GM12878 (cell line): Measurements from ENCODE around the gene MAD2L2. TPM values are rescaled to one million over a fixed set of nuclear protein-coding genes. Genes with fewer than 3 reads are reported as not detected.

Experiments
- ATAC-seq: fragments of 200-7000 bp; cut with Tn5 transposase; 3 replicates; pipeline ENCODE4 v1.9.1; 2020; ENCODE audit warnings: mild to moderate bottlenecking, moderate library complexity
- BruUV-seq: library from RNA; stranded (reverse); fragments of 400-500 nt; replicated peaks from 2 replicates; lab custom pipeline; 2021; lab: Mats Ljungman, UMichigan
- CTCF ChIA-PET: fragments of 300-600 bp; sonication (Branson Sonifier 250); formaldehyde crosslinking; extraction: SDS; loops from one replicate; lab custom pipeline; 2021; ENCODE audit warnings: inconsistent platforms; lab: Yijun Ruan, JAX
- POLR2A ChIA-PET: fragments of 350-600 bp; formaldehyde crosslinking; extraction: SDS; loops from one replicate; lab custom pipeline; 2021; ENCODE audit warnings: inconsistent platforms; lab: Charles Lee
- RAD21 ChIA-PET: fragments of 300-600 bp; sonication (Branson Sonifier 250); formaldehyde crosslinking; loops from one replicate; lab custom pipeline; 2023; ENCODE audit warnings: antibody characterized with exemption; ENCODE audit not compliant: unreplicated experiment; lab: Charles Lee
- SMC1A ChIA-PET: fragments of 300-600 bp; sonication (Branson Sonifier 250); formaldehyde crosslinking; loops from one replicate; lab custom pipeline; 2023; ENCODE audit not compliant: unreplicated experiment, uncharacterized antibody; lab: Charles Lee
- DNase-seq: peaks from one replicate; pipeline ENCODE4 v3.0.0-alpha.2; 2011; ENCODE audit warnings: low read depth, low spot score
- FAIRE-seq: peaks from 3 replicates; lab custom pipeline; 2011; peaks lifted over from hg19 to GRCh38; lab: Jason Lieb, UNC
- H2AFZ ChIP-seq: 2 replicates; pipeline ENCODE4 v1.6.0; 2011; ENCODE audit warnings: low read depth, low read length, control low read depth; ENCODE audit not compliant: control insufficient read depth
- H3K27ac ChIP-seq: 2 replicates; pipeline ENCODE4 v1.5.1; 2011; ENCODE audit warnings: control low read depth; ENCODE audit not compliant: control insufficient read depth, insufficient read depth
- H3K27me3 ChIP-seq, 2 experiments: replicated peaks in 1 of 2; 2 replicates each; pipeline versions ENCODE4 v1.6.0 to v1.6.1; 2011; ENCODE audit warnings: low read length in 1 of 2; ENCODE audit not compliant: control insufficient read depth in 2 of 2, insufficient read depth in 2 of 2
- H3K36me3 ChIP-seq, 2 experiments: 2 replicates each; pipeline ENCODE4 v1.5.1; 2011; ENCODE audit warnings: low read length in 1 of 2; ENCODE audit not compliant: control insufficient read depth in 2 of 2, insufficient read depth in 2 of 2
- H3K4me1 ChIP-seq: 2 replicates; pipeline ENCODE4 v1.6.1; 2011; ENCODE audit warnings: mild to moderate bottlenecking, low read length, moderate library complexity, mixed read lengths; ENCODE audit not compliant: control insufficient read depth, insufficient read depth
- H3K4me2 ChIP-seq: 2 replicates; pipeline ENCODE4 v1.6.0; 2011; ENCODE audit warnings: control low read depth; ENCODE audit not compliant: control insufficient read depth, insufficient read depth
- H3K4me3 ChIP-seq: fragments of 200-600 bp; sonication (generic); 2 replicates; pipeline ENCODE4 v1.5.1; 2016
- H3K79me2 ChIP-seq: 2 replicates; pipeline ENCODE4 v1.6.0; 2011; ENCODE audit warnings: low read length; ENCODE audit not compliant: control insufficient read depth, insufficient read depth
- H3K9ac ChIP-seq: 2 replicates; pipeline ENCODE4 v1.8.0; 2011; ENCODE audit warnings: low read length, control low read depth, mixed read lengths; ENCODE audit not compliant: control insufficient read depth, insufficient read depth
- H3K9me3 ChIP-seq: replicated peaks from 3 replicates; pipeline ENCODE4 v1.5.1; 2011; ENCODE audit warnings: mild to moderate bottlenecking, low read length; ENCODE audit not compliant: control insufficient read depth, insufficient read depth
- H4K20me1 ChIP-seq: 2 replicates; pipeline ENCODE4 v1.6.0; 2011; ENCODE audit not compliant: control insufficient read depth, insufficient read depth
- BHLHE40 ChIP-seq, 2 experiments: fragments of 450-650 bp in 1 of 2; IDR thresholded peaks; 2 replicates each; pipeline ENCODE4 v1.6.1; 2011 to 2017; ENCODE audit warnings: low read depth in 2 of 2, borderline replicate concordance in 1 of 2, improper control_type of control experiment in 1 of 2, low read length in 1 of 2, mild to moderate bottlenecking in 1 of 2
- BRCA1 ChIP-seq: IDR thresholded peaks from 2 replicates; pipeline ENCODE4 v1.6.1; 2011; ENCODE audit warnings: low read depth, low read length, improper control_type of control experiment
- DPF2 ChIP-seq: fragments of 450-650 bp; IDR thresholded peaks from 2 replicates; pipeline ENCODE4 v1.6.1; 2017; ENCODE audit warnings: mild to moderate bottlenecking
- EGR1 ChIP-seq, 2 experiments: IDR thresholded peaks; 1 replicate in 1 of 2; 2 replicates in 1 of 2; pipeline ENCODE4 v1.6.1; 2011 to 2012; ENCODE audit warnings: low read depth in 2 of 2, low read length in 2 of 2, borderline replicate concordance in 1 of 2, mild to moderate bottlenecking in 1 of 2, moderate library complexity in 1 of 2
- ESRRA ChIP-seq: IDR thresholded peaks from 2 replicates; pipeline ENCODE4 v1.6.1; 2012; ENCODE audit warnings: mild to moderate bottlenecking, low read length, improper control_type of control experiment
- IRF4 ChIP-seq: IDR thresholded peaks from 2 replicates; pipeline ENCODE4 v1.6.1; 2011; ENCODE audit warnings: low read depth, low read length
- LARP7 ChIP-seq: fragments of 450-650 bp; IDR thresholded peaks from 2 replicates; pipeline ENCODE4 v1.6.1; 2017; ENCODE audit warnings: mild to moderate bottlenecking
- MEF2B ChIP-seq: fragments of 450-650 bp; IDR thresholded peaks from 2 replicates; pipeline ENCODE4 v1.6.1; 2018; ENCODE audit warnings: mild to moderate bottlenecking, moderate library complexity; ENCODE audit not compliant: partially characterized antibody, poor library complexity, severe bottlenecking
- NFXL1 ChIP-seq: fragments of 450-650 bp; IDR thresholded peaks from 2 replicates; pipeline ENCODE4 v1.6.1; 2017; ENCODE audit warnings: antibody characterized with exemption, mild to moderate bottlenecking, borderline replicate concordance
- NR2C1 ChIP-seq: fragments of 450-650 bp; IDR thresholded peaks from 2 replicates; pipeline ENCODE4 v1.6.1; 2017; ENCODE audit warnings: antibody characterized with exemption, mild to moderate bottlenecking, moderate library complexity
- POLR2A ChIP-seq: IDR thresholded peaks from 2 replicates; pipeline ENCODE4 v1.6.1; 2011; ENCODE audit warnings: low read depth, mild to moderate bottlenecking, low read length
- TCF12 ChIP-seq: IDR thresholded peaks from 2 replicates; pipeline ENCODE4 v1.6.1; 2011; ENCODE audit warnings: low read depth, mild to moderate bottlenecking, low read length
- YY1 ChIP-seq: IDR thresholded peaks from 2 replicates; pipeline ENCODE4 v1.6.1; 2011; ENCODE audit warnings: low read depth, mild to moderate bottlenecking, low read length
- ZBED1 ChIP-seq: IDR thresholded peaks from 2 replicates; pipeline ENCODE4 v1.6.1; 2016; ENCODE audit warnings: borderline replicate concordance
- WGBS: methylation state at CpG from one replicate; pipeline ENCODE4 v1.1.6; 2016; ENCODE audit warnings: low lambda C conversion rate; ENCODE audit not compliant: insufficient replicate concordance, insufficient coverage; ENCODE audit errors: missing lambda C conversion rate; 5-methylcytosine and 5-hydroxymethylcytosine counted together
- in situ Hi-C: fragments of 300-500 bp; cut with MboI; formaldehyde crosslinking; loops from 9 replicates; pipeline ENCODE4 v1.14.3; 2018; ENCODE audit warnings: mixed read lengths
- intact Hi-C: fragments of 100-400 bp; cut with micrococcal nuclease; formaldehyde crosslinking; loops from one replicate; pipeline ENCODE4 v1.14.2; 2022; ENCODE audit not compliant: unreplicated experiment
- polyA plus RNA-seq, 11 experiments: library from polyadenylated mRNA; depleted of rRNA in 4 of 11; unstranded in 6 of 11; stranded (reverse) in 5 of 11; fragments of >200 nt; fragmentation: Nextera tagmentation in 4 of 11; fragmentation: Illumina TruSeq in 1 of 11; extraction: Ambion mirVana in 4 of 11; extraction: Trizol in 1 of 11; gene quantifications; 1 replicate in 1 of 11; 2 replicates in 10 of 11; pipeline versions ENCODE4 v1.2.1 to v1.2.3, GENCODE V29; 2011 to 2016; ENCODE audit warnings: inconsistent platforms in 2 of 11, missing spikeins in 2 of 11, low read depth in 1 of 11
- total RNA-seq, 4 experiments: library from RNA; depleted of rRNA in 3 of 4; stranded (reverse); fragments of >200 nt in 3 of 4; fragmentation: Illumina TruSeq in 1 of 4; extraction: Trizol in 1 of 4; gene quantifications; 2 replicates each; pipeline versions ENCODE4 v1.2.1 to v1.2.3, GENCODE V29; 2013 to 2021
- TF ChIP-seq, protein P1 (sequence below): fragments of 150-350 bp; IDR thresholded peaks from 2 replicates; pipeline ENCODE4 v1.6.1; 2014; ENCODE audit warnings: mild to moderate bottlenecking, low read depth, low read length
- TF ChIP-seq, protein P2 (sequence below): IDR thresholded peaks from 2 replicates; pipeline ENCODE4 v1.6.1; 2011; ENCODE audit warnings: mild to moderate bottlenecking, low read depth, low read length, moderate library complexity; ENCODE audit not compliant: insufficient replicate concordance
- TF ChIP-seq, protein P3 (sequence below): fragments of 450-650 bp; IDR thresholded peaks from 2 replicates; pipeline ENCODE4 v1.6.1; 2017; ENCODE audit warnings: low read depth, mild to moderate bottlenecking, moderate library complexity

MAD2L2 gene
- total and polyA plus RNA-seq, 10 of the 15 experiments (the other 5 are each of a cell fraction or from before 2014, with no cell fraction given) = 3.5 to 95.0 (median 53.2) TPM

DNA sequence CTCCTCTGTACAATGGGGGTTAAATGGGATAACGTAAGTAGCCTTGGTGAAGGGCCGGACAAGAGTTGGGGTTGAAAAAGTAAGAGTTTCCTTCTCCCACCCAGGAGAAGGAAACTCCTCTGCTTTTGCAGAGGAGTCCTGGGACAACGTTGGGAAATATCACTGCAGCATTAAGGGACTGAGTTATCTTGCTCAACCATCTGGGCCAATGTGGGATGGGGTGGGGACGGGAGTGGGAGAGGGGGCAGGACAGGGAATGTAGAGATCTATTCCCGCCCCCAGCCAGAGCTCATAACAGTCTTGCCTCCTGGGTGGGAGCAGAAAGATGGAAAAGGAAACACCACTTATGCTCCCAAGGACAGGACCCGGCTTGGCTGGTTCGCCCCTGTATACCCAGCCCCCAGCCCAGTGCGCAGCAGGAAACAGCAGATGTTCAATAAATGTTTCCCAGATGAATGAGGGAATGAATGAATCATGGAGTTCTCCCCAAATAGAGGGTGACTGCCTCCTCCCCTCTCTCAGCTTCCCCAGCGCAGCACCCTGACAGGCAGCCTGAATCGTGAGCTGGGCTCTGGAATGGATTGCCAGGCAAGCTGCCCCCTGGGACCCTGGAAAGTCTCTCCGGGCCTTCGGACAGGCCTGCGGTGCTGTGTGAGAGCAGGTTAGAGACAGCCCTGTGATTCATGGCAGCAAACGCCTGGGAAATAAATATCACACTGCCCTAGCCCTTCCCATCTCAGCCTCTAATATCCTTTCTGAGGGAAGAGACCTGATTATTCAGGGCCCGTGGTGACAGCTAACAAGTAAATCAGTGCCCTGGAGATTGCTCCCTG, 51.5 kb downstream of the MAD2L2 start:
- 30% methylated on average over 15 of the region's 15 CpGs for WGBS
- SMC1A ChIA-PET = no interaction called here
- no peaks in the 10 kb centered on the region for H3K36me3 ChIP-seq
- CTCF ChIA-PET = interaction anchor here (2.2 kb wide), 1 partner anchor 13 kb away, joined by 6 read pairs; no protein-coding TSS in a partner anchor
- no peak overlapping the region for H3K4me3 ChIP-seq
- H4K20me1 ChIP-seq = no peaks in the 10 kb centered on the region
- H3K4me1 ChIP-seq = no peaks in the 10 kb centered on the region
- RAD21 ChIA-PET = no interaction called here
- no peaks in the 10 kb centered on the region for H3K79me2 ChIP-seq
- DNase-seq = no peak
- H2AFZ ChIP-seq = no peak overlapping the region
- intact Hi-C loops = no loop called here
- H3K9ac ChIP-seq = no peak overlapping the region
- peaks cover 0 to 4% of the 10 kb centered on the region in 2 experiments; a peak in 2 of 4 replicates for H3K27me3 ChIP-seq
- no peak for TF ChIP-seq LARP7
- no peak for TF ChIP-seq YY1
- TF ChIP-seq BHLHE40 (IDR thresholded peaks at IDR 0.05; ENCODE audit: borderline replicate concordance in 1 of 2, low read depth in 2 of 2, low read length in 1 of 2) = no peak
- TF ChIP-seq POLR2A = no peak
- TF ChIP-seq MEF2B = no peak
- TF ChIP-seq BRCA1 = no peak
- no peak for TF ChIP-seq NR2C1
- no peak for TF ChIP-seq TCF12
- TF ChIP-seq, protein P1, sequence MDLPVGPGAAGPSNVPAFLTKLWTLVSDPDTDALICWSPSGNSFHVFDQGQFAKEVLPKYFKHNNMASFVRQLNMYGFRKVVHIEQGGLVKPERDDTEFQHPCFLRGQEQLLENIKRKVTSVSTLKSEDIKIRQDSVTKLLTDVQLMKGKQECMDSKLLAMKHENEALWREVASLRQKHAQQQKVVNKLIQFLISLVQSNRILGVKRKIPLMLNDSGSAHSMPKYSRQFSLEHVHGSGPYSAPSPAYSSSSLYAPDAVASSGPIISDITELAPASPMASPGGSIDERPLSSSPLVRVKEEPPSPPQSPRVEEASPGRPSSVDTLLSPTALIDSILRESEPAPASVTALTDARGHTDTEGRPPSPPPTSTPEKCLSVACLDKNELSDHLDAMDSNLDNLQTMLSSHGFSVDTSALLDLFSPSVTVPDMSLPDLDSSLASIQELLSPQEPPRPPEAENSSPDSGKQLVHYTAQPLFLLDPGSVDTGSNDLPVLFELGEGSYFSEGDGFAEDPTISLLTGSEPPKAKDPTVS = no peak
- no peak for TF ChIP-seq DPF2
- TF ChIP-seq, protein P2, sequence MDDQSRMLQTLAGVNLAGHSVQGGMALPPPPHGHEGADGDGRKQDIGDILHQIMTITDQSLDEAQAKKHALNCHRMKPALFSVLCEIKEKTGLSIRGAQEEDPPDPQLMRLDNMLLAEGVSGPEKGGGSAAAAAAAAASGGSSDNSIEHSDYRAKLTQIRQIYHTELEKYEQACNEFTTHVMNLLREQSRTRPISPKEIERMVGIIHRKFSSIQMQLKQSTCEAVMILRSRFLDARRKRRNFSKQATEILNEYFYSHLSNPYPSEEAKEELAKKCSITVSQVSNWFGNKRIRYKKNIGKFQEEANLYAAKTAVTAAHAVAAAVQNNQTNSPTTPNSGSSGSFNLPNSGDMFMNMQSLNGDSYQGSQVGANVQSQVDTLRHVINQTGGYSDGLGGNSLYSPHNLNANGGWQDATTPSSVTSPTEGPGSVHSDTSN = no peak
- TF ChIP-seq ZBED1 = no peak
- no peak for TF ChIP-seq IRF4
- no peak for TF ChIP-seq EGR1 (IDR thresholded peaks at IDR 0.05; ENCODE audit: borderline replicate concordance in 1 of 2, low read depth in 2 of 2, low read length in 2 of 2)
- no peak for TF ChIP-seq NFXL1
- TF ChIP-seq, protein P3, sequence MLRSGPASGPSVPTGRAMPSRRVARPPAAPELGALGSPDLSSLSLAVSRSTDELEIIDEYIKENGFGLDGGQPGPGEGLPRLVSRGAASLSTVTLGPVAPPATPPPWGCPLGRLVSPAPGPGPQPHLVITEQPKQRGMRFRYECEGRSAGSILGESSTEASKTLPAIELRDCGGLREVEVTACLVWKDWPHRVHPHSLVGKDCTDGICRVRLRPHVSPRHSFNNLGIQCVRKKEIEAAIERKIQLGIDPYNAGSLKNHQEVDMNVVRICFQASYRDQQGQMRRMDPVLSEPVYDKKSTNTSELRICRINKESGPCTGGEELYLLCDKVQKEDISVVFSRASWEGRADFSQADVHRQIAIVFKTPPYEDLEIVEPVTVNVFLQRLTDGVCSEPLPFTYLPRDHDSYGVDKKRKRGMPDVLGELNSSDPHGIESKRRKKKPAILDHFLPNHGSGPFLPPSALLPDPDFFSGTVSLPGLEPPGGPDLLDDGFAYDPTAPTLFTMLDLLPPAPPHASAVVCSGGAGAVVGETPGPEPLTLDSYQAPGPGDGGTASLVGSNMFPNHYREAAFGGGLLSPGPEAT = no peak
- no peak for TF ChIP-seq ESRRA
- in situ Hi-C loops = no loop called here
- H3K9me3 ChIP-seq = no peaks in the 10 kb centered on the region
- ATAC-seq = no peak
- H3K27ac ChIP-seq = no peak overlapping the region
- POLR2A ChIA-PET = no interaction called here
- no peak for FAIRE-seq
- no peak overlapping the region for H3K4me2 ChIP-seq
- BruUV-seq = no TSS peak
